Neural cell (in vitro differentiated cells): ENCODE results near the gene RGP1. TPM values are rescaled to one million over a fixed set of nuclear protein-coding genes. Genes with fewer than 3 reads are reported as not detected.

Source experiments
- H2AFZ ChIP-seq: fragments of 200-600, 300-800 bp; sonication (generic), shearing (Covaris generic); 2 replicates; pipeline ENCODE4 v1.6.0; 2014; ENCODE audit warnings: low read depth, mild to moderate bottlenecking, antibody characterized with exemption, low read length, moderate library complexity
- H3F3A ChIP-seq: fragments of 200-600 bp; shearing (Covaris generic); 2 replicates; pipeline ENCODE4 v1.6.1; 2016; ENCODE audit warnings: mild to moderate bottlenecking, moderate library complexity, mixed read lengths, antibody characterized with exemption, low read length; ENCODE audit not compliant: insufficient read depth, poor library complexity, severe bottlenecking
- H3K27ac ChIP-seq: fragments of 200-600, 300-800 bp; sonication (generic), shearing (Covaris generic); 2 replicates; pipeline ENCODE4 v1.5.1; 2014; ENCODE audit warnings: mild to moderate bottlenecking, low read length, moderate library complexity
- H3K27me3 ChIP-seq: fragments of 300-800, 200-600 bp; sonication (generic), shearing (Covaris generic); 2 replicates; pipeline ENCODE4 v1.6.0; 2014; ENCODE audit warnings: mild to moderate bottlenecking, low read depth, low read length, moderate library complexity; ENCODE audit not compliant: insufficient read depth
- H3K36me3 ChIP-seq: fragments of 300-800, 200-600 bp; sonication (generic), shearing (Covaris generic); 2 replicates; pipeline ENCODE4 v1.5.1; 2014; ENCODE audit warnings: mild to moderate bottlenecking, antibody characterized with exemption, low read length, moderate library complexity; ENCODE audit not compliant: insufficient read depth
- H3K4me2 ChIP-seq: fragments of 300-800, 200-600 bp; sonication (generic), shearing (Covaris generic); 2 replicates; pipeline ENCODE4 v1.6.0; 2014; ENCODE audit warnings: mild to moderate bottlenecking, low read length
- H3K4me3 ChIP-seq: fragments of 300-800, 200-600 bp; sonication (generic), shearing (Covaris generic); 2 replicates; pipeline ENCODE4 v1.5.1; 2014; ENCODE audit warnings: mild to moderate bottlenecking, low read length, moderate library complexity
- H3K79me2 ChIP-seq: fragments of 200-600 bp; shearing (Covaris generic); replicated peaks from 2 replicates; pipeline ENCODE4 v1.6.0; 2014; ENCODE audit warnings: mild to moderate bottlenecking, low read length, moderate library complexity; ENCODE audit not compliant: insufficient read depth
- H3K9ac ChIP-seq: fragments of 300-800, 200-600 bp; sonication (generic), shearing (Covaris generic); 2 replicates; pipeline ENCODE4 v1.6.1; 2016; ENCODE audit warnings: mild to moderate bottlenecking, low read length, mixed read lengths
- H3K9me2 ChIP-seq: fragments of 200-600 bp; shearing (Covaris generic); 2 replicates; pipeline ENCODE4 v1.6.1; 2016; ENCODE audit warnings: mild to moderate bottlenecking, low read length, mixed read lengths; ENCODE audit not compliant: insufficient read depth
- H3K9me3 ChIP-seq: fragments of 200-600, 300-800 bp; sonication (generic), shearing (Covaris generic); 2 replicates; pipeline ENCODE4 v1.6.1; 2016; ENCODE audit warnings: mild to moderate bottlenecking, mixed run types, low read length, moderate library complexity, mixed read lengths
- H4K20me1 ChIP-seq: fragments of 200-600 bp; shearing (Covaris generic); 2 replicates; pipeline ENCODE4 v1.6.1; 2016; ENCODE audit warnings: mild to moderate bottlenecking, mixed run types; ENCODE audit not compliant: insufficient read depth
- CTCF ChIP-seq: fragments of 450-650 bp; IDR thresholded peaks from 2 replicates; pipeline ENCODE4 v1.5.1; 2014; ENCODE audit warnings: antibody characterized with exemption, mild to moderate bottlenecking, moderate library complexity; ENCODE audit not compliant: poor library complexity, severe bottlenecking
- EP300 ChIP-seq: fragments of 450-650 bp; conservative IDR thresholded peaks from 2 replicates; pipeline ENCODE4 v1.6.1; 2014; ENCODE audit warnings: antibody characterized with exemption, mild to moderate bottlenecking, moderate library complexity; ENCODE audit not compliant: poor library complexity, severe bottlenecking
- EZH2 ChIP-seq: fragments of 200-600, 300-800 bp; shearing (Covaris generic), sonication (generic); IDR thresholded peaks from 2 replicates; pipeline ENCODE4 v1.6.1; 2014; ENCODE audit warnings: antibody characterized with exemption, low read length, borderline replicate concordance, mild to moderate bottlenecking; ENCODE audit not compliant: insufficient read depth, poor library complexity, severe bottlenecking
- MXI1 ChIP-seq: fragments of 450-650 bp; conservative IDR thresholded peaks from 2 replicates; pipeline ENCODE4 v1.6.1; 2014; ENCODE audit warnings: antibody characterized with exemption, mild to moderate bottlenecking; ENCODE audit not compliant: poor library complexity, severe bottlenecking
- POLR2AphosphoS5 ChIP-seq: IDR thresholded peaks from 2 replicates; pipeline ENCODE4 v1.6.1; 2012
- RAD21 ChIP-seq: fragments of 450-650 bp; conservative IDR thresholded peaks from 2 replicates; pipeline ENCODE4 v1.6.1; 2014; ENCODE audit warnings: antibody characterized with exemption, mild to moderate bottlenecking, moderate library complexity
- REST ChIP-seq: IDR thresholded peaks from 2 replicates; pipeline ENCODE4 v1.6.1; 2012; ENCODE audit warnings: borderline replicate concordance
- SMC3 ChIP-seq: fragments of 450-650 bp; conservative IDR thresholded peaks from 2 replicates; pipeline ENCODE4 v1.6.1; 2014; ENCODE audit warnings: antibody characterized with exemption, mild to moderate bottlenecking, moderate library complexity; ENCODE audit not compliant: poor library complexity
- TAF1 ChIP-seq: IDR thresholded peaks from 2 replicates; pipeline ENCODE4 v1.6.1; 2012; ENCODE audit warnings: low read depth
- polyA plus RNA-seq: library from polyadenylated mRNA; depleted of rRNA; stranded (reverse); fragments of >200 nt; gene quantifications from 2 replicates; pipeline ENCODE4 v1.2.3, GENCODE V29; 2014

RGP1 gene
- polyA plus RNA-seq, 1 donor from 2014 or later = 8.1 TPM

DNA sequence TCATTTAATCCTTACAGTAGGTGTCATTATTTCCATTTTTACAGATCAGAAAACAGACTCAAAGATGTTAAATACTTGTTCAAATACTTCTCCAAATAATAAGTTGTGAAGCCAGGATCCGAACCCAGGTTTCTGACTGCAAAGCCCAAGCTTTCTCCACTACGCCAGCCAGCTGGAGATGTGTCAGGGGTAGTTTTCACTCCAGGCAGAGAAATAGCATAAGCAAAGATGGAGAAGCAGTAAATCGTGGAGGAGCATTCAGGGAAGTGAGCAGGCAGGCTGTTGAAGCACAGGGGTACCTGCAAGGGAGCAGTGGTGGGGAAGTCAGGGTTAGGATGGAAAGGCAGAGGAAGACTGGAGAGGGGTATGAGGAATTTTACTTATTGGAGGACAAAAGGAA, 20.0 kb upstream of the RGP1 start:
- Histone ChIP-seq H3K27me3 (no peaks in the 10 kb centered on the region), H2AFZ (no peak overlapping the region), H3K27ac (no peak overlapping the region), H3K4me2 (no peak overlapping the region), H3K9me3 (no peaks in the 10 kb centered on the region), H3K79me2 (peaks cover 31% of the 10 kb centered on the region), H3K4me3 (peak overlapping the region; percentile 81), H3K36me3 (no peaks in the 10 kb centered on the region), H4K20me1 (no peaks in the 10 kb centered on the region), H3F3A (no peaks in the 10 kb centered on the region), H3K9me2 (no peaks in the 10 kb centered on the region), H3K9ac (no peak overlapping the region)
- TF ChIP-seq SMC3 = no peak
- no peak for TF ChIP-seq EP300
- TF ChIP-seq CTCF = no peak
- TF ChIP-seq MXI1 = no peak
- no peak for TF ChIP-seq RAD21
- no peak for TF ChIP-seq TAF1
- no peak for TF ChIP-seq POLR2AphosphoS5
- no peak for TF ChIP-seq REST
- TF ChIP-seq EZH2 = no peak

DNA sequence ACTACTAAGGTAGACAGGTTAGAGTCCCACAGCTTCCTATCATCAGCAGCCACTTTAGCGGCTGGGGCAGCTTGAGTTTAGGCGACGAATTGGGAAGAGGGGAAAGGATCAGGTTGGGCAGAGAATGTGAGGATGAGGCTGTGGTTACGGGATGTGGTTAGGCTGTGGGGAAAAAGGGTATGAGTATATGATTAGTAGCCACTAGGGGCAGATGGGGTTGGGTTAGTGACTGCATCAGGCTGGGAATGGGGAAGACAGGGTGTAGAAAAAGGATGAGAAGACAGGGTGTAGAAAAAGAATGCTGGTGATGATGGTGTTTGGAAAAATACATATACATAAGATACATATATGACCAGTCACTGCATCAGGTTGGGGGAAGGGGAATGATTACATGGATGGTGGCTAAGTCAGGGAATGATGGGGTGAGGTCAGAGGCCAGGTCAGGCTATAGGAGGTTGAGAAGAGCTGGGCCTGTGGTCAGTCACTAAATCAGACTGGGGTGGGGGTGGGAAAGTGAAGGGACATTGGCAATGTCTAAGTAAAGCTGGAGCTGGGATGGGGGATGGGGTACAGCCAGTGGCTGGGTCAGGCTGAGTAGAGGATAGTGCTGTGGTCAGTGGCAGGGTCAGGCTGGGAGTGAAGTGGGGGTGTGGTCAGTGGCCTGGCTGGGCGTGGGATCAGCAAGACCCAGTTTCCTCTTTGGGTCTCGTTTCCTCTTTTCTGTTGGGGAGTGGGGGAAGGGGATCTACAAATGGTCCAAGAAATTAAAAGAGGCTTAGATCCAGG, 19.2 kb upstream of the RGP1 start:
- H3K9me2 ChIP-seq = no peaks in the 10 kb centered on the region
- H3K79me2 ChIP-seq = peaks cover 31% of the 10 kb centered on the region
- H4K20me1 ChIP-seq = no peaks in the 10 kb centered on the region
- no peaks in the 10 kb centered on the region for H3F3A ChIP-seq
- no peaks in the 10 kb centered on the region for H3K36me3 ChIP-seq
- H3K27me3 ChIP-seq = no peaks in the 10 kb centered on the region
- no peaks in the 10 kb centered on the region for H3K9me3 ChIP-seq
- no peak overlapping the region for H3K9ac ChIP-seq
- peak overlapping the region; percentile 81 for H3K4me3 ChIP-seq
- no peak overlapping the region for H2AFZ ChIP-seq
- TF ChIP-seq RAD21 = no peak
- peak; percentile 56 for TF ChIP-seq CTCF
- peak overlapping the region; percentile 25 for H3K4me2 ChIP-seq
- H3K27ac ChIP-seq = no peak overlapping the region
